Gastrocnemius medialis (tissue), 4 donors: ENCODE measurements around the gene ROMO1. TPM values are rescaled to one million over a fixed set of nuclear protein-coding genes. Genes with fewer than 3 reads are reported as not detected.
A peak's percentile ranks its signal among the peaks of the same experiment; 100 is the strongest.

Source experiments
- ATAC-seq, 2 donors: fragments of 150-250 bp; one replicate each; pipeline ENCODE4 v1.9.1; 2016
- DNase-seq, 2 donors: peaks; one replicate each; pipeline ENCODE4 v3.0.0-alpha.2; 2019
- H3K27ac ChIP-seq, 4 donors: fragments of 200-600 bp; sonication (generic); 1 replicate in 1 of 4; 2 replicates in 3 of 4; pipeline ENCODE4 v1.5.1; 2016 to 2018; ENCODE audit warnings: mild to moderate bottlenecking in 2 of 4, moderate library complexity in 1 of 4
- H3K27me3 ChIP-seq, 3 donors: fragments of 200-600 bp; sonication (generic) in 2 of 3; 1 replicate in 1 of 3; 2 replicates in 2 of 3; pipeline versions ENCODE4 v1.5.1 to v1.6.0; 2016 to 2019; ENCODE audit warnings: mild to moderate bottlenecking in 1 of 3, moderate library complexity in 1 of 3
- H3K36me3 ChIP-seq, 2 donors: fragments of 200-600 bp; sonication (generic) in 1 of 2; one replicate each; pipeline ENCODE4 v1.5.1; 2017 to 2018
- H3K4me1 ChIP-seq, 2 donors: fragments of 200-600 bp; sonication (generic) in 1 of 2; one replicate each; pipeline ENCODE4 v1.5.1; 2016 to 2017; ENCODE audit warnings: mild to moderate bottlenecking in 2 of 2
- H3K4me3 ChIP-seq, 4 donors: fragments of 200-600 bp; sonication (generic) in 3 of 4; 1 replicate in 1 of 4; 2 replicates in 3 of 4; pipeline ENCODE4 v1.5.1; 2016 to 2019; ENCODE audit warnings: mild to moderate bottlenecking in 2 of 4
- H3K9me3 ChIP-seq, 3 donors: fragments of 200-600 bp; sonication (generic) in 2 of 3; 1 replicate in 1 of 3; 2 replicates in 2 of 3; pipeline ENCODE4 v1.5.1; 2016 to 2019
- CTCF ChIP-seq, 5 experiments: fragments of 450-650 bp in 3 of 5; fragments of 200-600 bp in 2 of 5; sonication (generic) in 2 of 5; IDR thresholded peaks in 4 of 5; conservative IDR thresholded peaks in 1 of 5; 1 replicate in 4 of 5; 2 replicates in 1 of 5; pipeline ENCODE4 v1.5.1; 2016 to 2019; ENCODE audit warnings: antibody characterized with exemption in 5 of 5, mild to moderate bottlenecking in 3 of 5, moderate library complexity in 3 of 5
- POLR2A ChIP-seq, 2 donors: fragments of 450-650 bp; IDR thresholded peaks; one replicate each; pipeline ENCODE4 v1.6.1; 2017; ENCODE audit warnings: antibody characterized with exemption in 2 of 2, mild to moderate bottlenecking in 2 of 2, moderate library complexity in 2 of 2
- in situ Hi-C, 4 donors: fragments of 200-750 bp; cut with MboI; loops; one replicate each; pipeline versions ENCODE4 v1.15.0 to v1.8.0; 2017; ENCODE audit warnings: low sequenced_read_pairs in 4 of 4
- intact Hi-C: fragments of 100-400 bp; cut with DNase I; formaldehyde crosslinking; loops from one replicate; pipeline ENCODE4 v1.15.1; 2023; ENCODE audit warnings: low total_unique reads
- total RNA-seq, 4 donors: library from RNA; depleted of rRNA; stranded (reverse); fragments of >200 nt; gene quantifications; one replicate each; pipeline versions ENCODE4 v1.1.0 to v1.2.3, GENCODE V29; 2016

The ROMO1 gene
- total RNA-seq, 4 donors from 2014 or later, result 213 to 491 (median 309) TPM

- no peak for TF ChIP-seq POLR2A (IDR thresholded peaks at IDR 0.05)
- TF ChIP-seq CTCF (IDR thresholded peaks at IDR 0.05 in 4 of 5, conservative IDR thresholded peaks at IDR 0.05 in 1 of 5), result no peak
- Histone ChIP-seq H3K4me3 (no peak overlapping the region), H3K36me3 (no peaks in the 10 kb centered on the region), H3K4me1 (peaks cover 55 to 75% of the 10 kb centered on the region in 2 donors), H3K27me3 (no peaks in the 10 kb centered on the region), H3K9me3 (no peaks in the 10 kb centered on the region), H3K27ac (peak overlapping the region in 1 of 4 donors; percentile 98)
- in situ Hi-C loops, result no loop called here
- intact Hi-C loops, result loop anchor here (5.0 kb wide), 1 partner anchor 58 kb away; no protein-coding TSS in a partner anchor
- DNase-seq (no peak), ATAC-seq (no peak)
Observed at GRCh38 chr20:35660122-35660937, 38.9 kb upstream of the ROMO1 start.

- no peaks in the 10 kb centered on the region for H3K9me3 ChIP-seq
- in situ Hi-C loops, result no loop called here
- no peaks in the 10 kb centered on the region for H3K27me3 ChIP-seq
- H3K4me1 ChIP-seq, result peaks cover 55 to 74% of the 10 kb centered on the region in 2 donors
- H3K27ac ChIP-seq, result peak overlapping the region in 2 of 4 donors; percentile 93 to 98
- intact Hi-C loops, result loop anchor here (5.0 kb wide), 1 partner anchor 59 kb away; no protein-coding TSS in a partner anchor
- H3K36me3 ChIP-seq, result no peaks in the 10 kb centered on the region
- ATAC-seq (no peak), DNase-seq (no peak)
- TF ChIP-seq CTCF (IDR thresholded peaks at IDR 0.05 in 4 of 5, conservative IDR thresholded peaks at IDR 0.05 in 1 of 5) (no peak), POLR2A (IDR thresholded peaks at IDR 0.05) (no peak)
- H3K4me3 ChIP-seq, result no peak overlapping the region
Observed at GRCh38 chr20:35661053-35661452, 38.2 kb upstream of the ROMO1 start.

GRCh38 chr20:35661908-35662307 is 37.3 kb upstream of the ROMO1 start:
- peaks cover 53 to 65% of the 10 kb centered on the region in 2 donors for H3K4me1 ChIP-seq
- in situ Hi-C loops, result no loop called here
- no peak for DNase-seq
- TF ChIP-seq CTCF (IDR thresholded peaks at IDR 0.05 in 4 of 5, conservative IDR thresholded peaks at IDR 0.05 in 1 of 5), result no peak
- intact Hi-C loops, result loop anchor here (5.0 kb wide), 1 partner anchor 60 kb away; no protein-coding TSS in a partner anchor
- no peaks in the 10 kb centered on the region for H3K9me3 ChIP-seq
- H3K27me3 ChIP-seq, result no peaks in the 10 kb centered on the region
- H3K36me3 ChIP-seq, result no peaks in the 10 kb centered on the region
- ATAC-seq, result no peak
- H3K4me3 ChIP-seq, result peak overlapping the region in 3 of 4 donors; percentile 73 to 74 (median 74)
- peak overlapping the region; percentile 93 to 98 (median 98) for H3K27ac ChIP-seq

- ATAC-seq, result no peak
- no peaks in the 10 kb centered on the region for H3K36me3 ChIP-seq
- no peak for TF ChIP-seq POLR2A (IDR thresholded peaks at IDR 0.05)
- no peak for TF ChIP-seq CTCF (IDR thresholded peaks at IDR 0.05 in 4 of 5, conservative IDR thresholded peaks at IDR 0.05 in 1 of 5)
- in situ Hi-C loops (no loop called here), intact Hi-C loops (loop anchor here (5.0 kb wide), 1 partner anchor 60 kb away; no protein-coding TSS in a partner anchor)
- H3K27ac ChIP-seq, result peak overlapping the region; percentile 93 to 98 (median 98)
- DNase-seq, result no peak
- peak overlapping the region; percentile 73 to 97 (median 74) for H3K4me3 ChIP-seq
- H3K9me3 ChIP-seq, result no peaks in the 10 kb centered on the region
- H3K27me3 ChIP-seq, result no peaks in the 10 kb centered on the region
- peaks cover 46 to 59% of the 10 kb centered on the region in 2 donors for H3K4me1 ChIP-seq
Observed at GRCh38 chr20:35662551-35662950, 36.7 kb upstream of the ROMO1 start.
